K562 (cell line): ENCODE results near the gene CYB5B. TPM values are rescaled to one million over a fixed set of nuclear protein-coding genes. Genes with fewer than 3 reads are reported as not detected.
A peak's percentile ranks its signal among the peaks of the same experiment; 100 is the strongest.

Source experiments
- ATF2 ChIP-seq: sonication (generic); formaldehyde crosslinking; IDR thresholded peaks from 2 replicates; pipeline ENCODE4 v1.8.1; 2022; ENCODE audit warnings: missing genetic modification reagents
- CEBPB ChIP-seq: fragments of 450-650 bp; IDR thresholded peaks from 2 replicates; pipeline ENCODE4 v1.6.1; 2016; ENCODE audit warnings: missing genetic modification characterization, missing compliant biosample characterization
- CREB1 ChIP-seq, 2 experiments: sonication (generic) in 1 of 2; formaldehyde crosslinking in 1 of 2; IDR thresholded peaks; 2 replicates each; pipeline versions ENCODE4 v1.6.1 to v1.8.0; 2012 to 2022; ENCODE audit warnings: inconsistent platforms in 1 of 2, mild to moderate bottlenecking in 1 of 2, missing genetic modification reagents in 1 of 2, moderate library complexity in 1 of 2
- KAT2B ChIP-seq: IDR thresholded peaks from one replicate; pipeline ENCODE4 v1.6.1; 2012; ENCODE audit warnings: low read depth, mild to moderate bottlenecking, control low read depth, inconsistent platforms, low read length, moderate library complexity
- MTA1 ChIP-seq: fragments of 450-650 bp; IDR thresholded peaks from 2 replicates; pipeline ENCODE4 v1.6.1; 2017; ENCODE audit warnings: borderline replicate concordance
- PHF20 ChIP-seq: fragments of 450-650 bp; IDR thresholded peaks from 2 replicates; pipeline ENCODE4 v1.6.1; 2018; ENCODE audit not compliant: partially characterized antibody
- PRMT5 ChIP-seq: sonication (generic); formaldehyde crosslinking; IDR thresholded peaks from 2 replicates; pipeline ENCODE4 v1.5.0; 2020; ENCODE audit warnings: missing genetic modification reagents
- PTTG1 ChIP-seq: fragments of 450-650 bp; IDR thresholded peaks from 2 replicates; pipeline ENCODE4 v1.6.1; 2016; ENCODE audit warnings: low read depth, mild to moderate bottlenecking, missing genetic modification characterization, missing compliant biosample characterization
- RAD21 ChIP-seq, 2 experiments: fragments of 250-450 bp in 1 of 2; fragments of 450-650 bp in 1 of 2; sonication (Bioruptor Pico) in 1 of 2; formaldehyde crosslinking in 1 of 2; IDR thresholded peaks in 1 of 2; conservative IDR thresholded peaks in 1 of 2; 2 replicates each; pipeline versions ENCODE4 v1.4.0 to v1.8.0; 2020 to 2022; ENCODE audit warnings: mild to moderate bottlenecking in 2 of 2, moderate library complexity in 1 of 2
- RB1 ChIP-seq: fragments of 450-650 bp; IDR thresholded peaks from 2 replicates; pipeline ENCODE4 v1.6.1; 2017; ENCODE audit warnings: low read depth, mild to moderate bottlenecking
- RNF2 ChIP-seq: sonication (generic); IDR thresholded peaks from 2 replicates; pipeline ENCODE4 v1.6.1; 2016
- SAFB ChIP-seq: fragments of 200-400 bp; formaldehyde crosslinking; IDR thresholded peaks from 2 replicates; pipeline ENCODE4 v1.6.1; 2017; ENCODE audit warnings: low read depth, low read length, borderline replicate concordance
- SIN3B ChIP-seq: fragments of 450-650 bp; IDR thresholded peaks from 2 replicates; pipeline ENCODE4 v1.6.1; 2017; ENCODE audit warnings: low read depth, mild to moderate bottlenecking, moderate library complexity
- SMARCE1 ChIP-seq: fragments of 450-650 bp; IDR thresholded peaks from 2 replicates; pipeline ENCODE4 v1.7.1; 2016; ENCODE audit warnings: mild to moderate bottlenecking
- SMC3 ChIP-seq: conservative IDR thresholded peaks from 2 replicates; pipeline ENCODE4 v1.6.1; 2011; ENCODE audit warnings: low read depth, low read length, improper control_type of control experiment; ENCODE audit not compliant: insufficient read depth
- SREBF1 ChIP-seq: fragments of 150-350 bp; IDR thresholded peaks from 2 replicates; pipeline ENCODE4 v1.6.1; 2014; ENCODE audit warnings: antibody characterized with exemption, low read depth, low read length, borderline replicate concordance
- ZBTB12 ChIP-seq: fragments of 250-450 bp; sonication (Bioruptor Pico); IDR thresholded peaks from 2 replicates; pipeline ENCODE4 v1.4.0; 2020
- ZNF696 ChIP-seq: fragments of 250-450 bp; sonication (Bioruptor Pico); conservative IDR thresholded peaks from 2 replicates; pipeline ENCODE4 v1.4.0; 2020; ENCODE audit warnings: mild to moderate bottlenecking, moderate library complexity
- polyA plus RNA-seq, 8 experiments: library from polyadenylated mRNA; depleted of rRNA in 4 of 8; stranded (reverse) in 5 of 8; unstranded in 3 of 8; fragments of >200 nt; fragmentation: Nextera tagmentation in 2 of 8; fragmentation: Illumina TruSeq in 1 of 8; extraction: Ambion mirVana in 2 of 8; extraction: Trizol in 1 of 8; gene quantifications; 2 replicates each; pipeline versions ENCODE4 v1.2.1 to v1.2.3, GENCODE V29; 2011 to 2014; ENCODE audit warnings: inconsistent platforms in 1 of 8, missing spikeins in 1 of 8
- total RNA-seq, 7 experiments: library from RNA; depleted of rRNA in 6 of 7; stranded (reverse); fragments of >200 nt in 6 of 7; fragmentation: Illumina TruSeq in 2 of 7; extraction: Trizol in 2 of 7; gene quantifications; 2 replicates each; pipeline versions ENCODE4 v1.2.1 to v1.2.3, GENCODE V29; 2011 to 2021; ENCODE audit warnings: low replicate concordance in 1 of 7
- TF ChIP-seq, protein P1 (sequence below): fragments of 450-650 bp; formaldehyde crosslinking; IDR thresholded peaks from 2 replicates; pipeline ENCODE4 v1.4.0; 2020; ENCODE audit warnings: mild to moderate bottlenecking, mixed read lengths
- TF ChIP-seq, protein P2 (sequence below): fragments of 250-450 bp; sonication (Bioruptor Pico); IDR thresholded peaks from 2 replicates; pipeline ENCODE4 v1.4.0; 2020; ENCODE audit warnings: mild to moderate bottlenecking
- TF ChIP-seq, protein P3 (sequence below): fragments of 450-650 bp; IDR thresholded peaks from 2 replicates; pipeline ENCODE4 v1.6.1; 2016

CYB5B gene
- total and polyA plus RNA-seq, 9 of the 15 experiments (the other 6 are each of a cell fraction or from before 2014, with no cell fraction given) = 29.9 to 274 (median 136) TPM

- TF ChIP-seq ZBTB12 (CRISPR knock-in tag) (peak; percentile 43; the same call in 1 of the 2 replicates), SAFB (no peak), ZNF696 (CRISPR knock-in tag) (no peak), SMARCE1 (peak; percentile 38; the same call in 1 of the 2 replicates), RAD21 (CRISPR knock-in tag; conservative IDR thresholded peaks at IDR 0.05 in 1 of 2, IDR thresholded peaks at IDR 0.05 in 1 of 2) (peak; percentile 64 to 78), ATF2 (CRISPR knock-in tag) (no peak), SIN3B (no peak), RB1 (0 out of 2 replicates have a peak, but pooled peaks have one; percentile 17), RNF2 (no peak), MTA1 (peak; percentile 26; the same call in 1 of the 2 replicates), PTTG1 (tag) (no peak), KAT2B (no peak), CREB1 (IDR thresholded peaks at IDR 0.05) (peak; percentile 44), CREB1 (CRISPR knock-in tag; IDR thresholded peaks at IDR 0.05) (peak; percentile 66), SMC3 (0 out of 2 replicates have a peak, but pooled peaks have one; percentile 34), PRMT5 (CRISPR knock-in tag) (no peak), CEBPB (tag) (peak; percentile 90), PHF20 (peak; percentile 58), SREBF1 (no peak)
- TF ChIP-seq, protein P1, sequence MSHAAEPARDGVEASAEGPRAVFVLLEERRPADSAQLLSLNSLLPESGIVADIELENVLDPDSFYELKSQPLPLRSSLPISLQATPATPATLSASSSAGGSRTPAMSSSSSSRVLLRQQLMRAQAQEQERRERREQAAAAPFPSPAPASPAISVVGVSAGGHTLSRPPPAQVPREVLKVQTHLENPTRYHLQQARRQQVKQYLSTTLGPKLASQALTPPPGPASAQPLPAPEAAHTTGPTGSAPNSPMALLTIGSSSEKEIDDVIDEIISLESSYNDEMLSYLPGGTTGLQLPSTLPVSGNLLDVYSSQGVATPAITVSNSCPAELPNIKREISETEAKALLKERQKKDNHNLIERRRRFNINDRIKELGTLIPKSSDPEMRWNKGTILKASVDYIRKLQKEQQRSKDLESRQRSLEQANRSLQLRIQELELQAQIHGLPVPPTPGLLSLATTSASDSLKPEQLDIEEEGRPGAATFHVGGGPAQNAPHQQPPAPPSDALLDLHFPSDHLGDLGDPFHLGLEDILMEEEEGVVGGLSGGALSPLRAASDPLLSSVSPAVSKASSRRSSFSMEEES (CRISPR knock-in tag) = no peak
- TF ChIP-seq, protein P2, sequence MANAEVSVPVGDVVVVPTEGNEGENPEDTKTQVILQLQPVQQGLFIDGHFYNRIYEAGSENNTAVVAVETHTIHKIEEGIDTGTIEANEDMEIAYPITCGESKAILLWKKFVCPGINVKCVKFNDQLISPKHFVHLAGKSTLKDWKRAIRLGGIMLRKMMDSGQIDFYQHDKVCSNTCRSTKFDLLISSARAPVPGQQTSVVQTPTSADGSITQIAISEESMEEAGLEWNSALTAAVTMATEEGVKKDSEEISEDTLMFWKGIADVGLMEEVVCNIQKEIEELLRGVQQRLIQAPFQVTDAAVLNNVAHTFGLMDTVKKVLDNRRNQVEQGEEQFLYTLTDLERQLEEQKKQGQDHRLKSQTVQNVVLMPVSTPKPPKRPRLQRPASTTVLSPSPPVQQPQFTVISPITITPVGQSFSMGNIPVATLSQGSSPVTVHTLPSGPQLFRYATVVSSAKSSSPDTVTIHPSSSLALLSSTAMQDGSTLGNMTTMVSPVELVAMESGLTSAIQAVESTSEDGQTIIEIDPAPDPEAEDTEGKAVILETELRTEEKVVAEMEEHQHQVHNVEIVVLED (CRISPR knock-in tag) = no peak
- TF ChIP-seq, protein P3, sequence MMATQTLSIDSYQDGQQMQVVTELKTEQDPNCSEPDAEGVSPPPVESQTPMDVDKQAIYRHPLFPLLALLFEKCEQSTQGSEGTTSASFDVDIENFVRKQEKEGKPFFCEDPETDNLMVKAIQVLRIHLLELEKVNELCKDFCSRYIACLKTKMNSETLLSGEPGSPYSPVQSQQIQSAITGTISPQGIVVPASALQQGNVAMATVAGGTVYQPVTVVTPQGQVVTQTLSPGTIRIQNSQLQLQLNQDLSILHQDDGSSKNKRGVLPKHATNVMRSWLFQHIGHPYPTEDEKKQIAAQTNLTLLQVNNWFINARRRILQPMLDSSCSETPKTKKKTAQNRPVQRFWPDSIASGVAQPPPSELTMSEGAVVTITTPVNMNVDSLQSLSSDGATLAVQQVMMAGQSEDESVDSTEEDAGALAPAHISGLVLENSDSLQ = 0 out of 2 replicates have a peak, but pooled peaks have one; percentile 9
Measured at GRCh38 chr16:69396187-69397061, 28.0 kb upstream of the CYB5B start (continued).
